Bronchial epithelial cell (primary cell): ENCODE results near the gene ZDHHC1. TPM values are rescaled to one million over a fixed set of nuclear protein-coding genes. Genes with fewer than 3 reads are reported as not detected.
"Not testable (repeated sequence)": the region's sequence is repeated elsewhere in the genome, so short reads cannot be mapped to it uniquely, and the experiment has no call there.

ENCODE experiments used
- DNase-seq: peaks from one replicate; pipeline ENCODE4 v3.0.0-alpha.2; 2010; ENCODE audit warnings: low read depth
- FAIRE-seq: peaks from 2 replicates; lab custom pipeline; 2011; peaks lifted over from hg19 to GRCh38; lab: Jason Lieb, UNC
- H3K27me3 ChIP-seq: 2 replicates; pipeline ENCODE4 v1.5.1; 2011; ENCODE audit warnings: low read length; ENCODE audit not compliant: control insufficient read depth, insufficient read depth
- H3K36me3 ChIP-seq: 2 replicates; pipeline ENCODE4 v1.5.1; 2011; ENCODE audit warnings: low read length; ENCODE audit not compliant: control insufficient read depth, insufficient read depth
- H3K4me3 ChIP-seq: 2 replicates; pipeline ENCODE4 v1.5.1; 2011; ENCODE audit warnings: mild to moderate bottlenecking, low read depth, low read length, control low read depth
- CTCF ChIP-seq: IDR thresholded peaks from 2 replicates; pipeline ENCODE4 v1.5.1; 2011; ENCODE audit warnings: mild to moderate bottlenecking, moderate library complexity, low read length, control low read depth, inconsistent platforms; ENCODE audit not compliant: insufficient read depth, severe bottlenecking
- total RNA-seq: library from RNA; depleted of rRNA; stranded (reverse); fragments of >200 nt; gene quantifications from 2 replicates; pipeline ENCODE4 v1.2.1, GENCODE V29; 2014

The ZDHHC1 gene
- total RNA-seq, 1 donor from 2014 or later = 1.8 TPM

GRCh38 chr16:67419931-67420330, 3.7 kb upstream of the ZDHHC1 start:
- Histone ChIP-seq H3K27me3 (no peaks in the 10 kb centered on the region), H3K36me3 (no peaks in the 10 kb centered on the region), H3K4me3 (no peak overlapping the region)
- TF ChIP-seq CTCF = no peak
- DNase-seq = no peak
- no peak for FAIRE-seq

GRCh38 chr16:67419502-67419901, 3.2 kb upstream of the ZDHHC1 start:
- DNase-seq (no peak), FAIRE-seq (no peak)
- no peak for TF ChIP-seq CTCF
- Histone ChIP-seq H3K27me3 (no peaks in the 10 kb centered on the region), H3K36me3 (no peaks in the 10 kb centered on the region), H3K4me3 (no peak overlapping the region)

- DNase-seq = no peak
- no peaks in the 10 kb centered on the region for H3K36me3 ChIP-seq
- H3K4me3 ChIP-seq = no peak overlapping the region
- no peaks in the 10 kb centered on the region for H3K27me3 ChIP-seq
- TF ChIP-seq CTCF = no peak
- no peak for FAIRE-seq
These were observed 1.2 kb upstream of the ZDHHC1 start for GRCh38 chr16:67417333-67418061.

- DNase-seq, FAIRE-seq, H3K36me3 ChIP-seq, H3K27me3 ChIP-seq: not testable (repeated sequence)
- H3K4me3 ChIP-seq = peak overlapping the region; percentile 66
These were observed 856 bp downstream of the ZDHHC1 start for GRCh38 chr16:67415421-67415820.

DNA sequence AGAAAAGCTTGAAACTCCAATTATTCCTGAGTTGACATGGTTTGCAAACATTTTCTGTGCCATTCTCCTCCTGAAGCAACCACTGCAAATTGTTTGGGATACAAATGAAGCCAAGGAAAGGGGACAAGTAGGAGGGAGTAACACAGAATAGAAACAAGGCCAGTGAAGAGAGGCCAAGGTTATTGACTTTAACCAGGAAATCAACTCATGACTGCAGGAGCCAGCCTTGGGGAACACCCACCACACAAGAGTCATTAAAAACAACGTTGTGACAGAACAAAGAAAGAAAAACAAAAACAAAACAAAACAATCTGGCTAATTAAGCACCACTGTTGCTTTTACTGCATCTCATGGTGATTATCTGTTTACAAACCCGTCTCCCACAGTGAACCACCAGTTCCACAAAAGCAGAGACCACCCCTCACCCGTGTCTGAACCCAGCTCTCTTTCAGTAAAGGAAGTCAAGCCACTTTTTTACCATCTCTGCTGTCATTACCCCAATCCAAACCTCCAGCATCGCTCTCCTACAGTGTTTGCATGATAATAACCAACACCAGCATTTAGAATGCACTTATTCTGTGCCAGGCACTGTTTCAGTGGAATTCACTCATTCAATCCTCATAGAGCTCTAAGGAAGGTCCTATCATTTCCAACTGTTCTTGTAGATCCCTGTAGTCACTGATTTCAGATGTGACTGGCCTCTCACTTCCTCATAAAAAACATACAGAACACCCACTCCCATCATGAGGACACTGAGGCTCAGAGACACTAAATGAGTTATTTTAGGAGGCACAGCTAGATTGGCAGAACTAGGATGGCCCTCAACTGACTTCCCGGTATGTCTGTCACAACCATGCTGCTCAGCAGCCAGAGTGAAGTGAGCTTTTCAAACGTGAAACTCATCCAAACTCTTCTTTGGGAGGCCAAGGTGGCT, 2.0 kb downstream of the ZDHHC1 start:
- no peaks in the 10 kb centered on the region for H3K27me3 ChIP-seq
- no peak for TF ChIP-seq CTCF
- no peaks in the 10 kb centered on the region for H3K36me3 ChIP-seq
- DNase-seq (no peak), FAIRE-seq (no peak)
- H3K4me3 ChIP-seq = no peak overlapping the region

DNA sequence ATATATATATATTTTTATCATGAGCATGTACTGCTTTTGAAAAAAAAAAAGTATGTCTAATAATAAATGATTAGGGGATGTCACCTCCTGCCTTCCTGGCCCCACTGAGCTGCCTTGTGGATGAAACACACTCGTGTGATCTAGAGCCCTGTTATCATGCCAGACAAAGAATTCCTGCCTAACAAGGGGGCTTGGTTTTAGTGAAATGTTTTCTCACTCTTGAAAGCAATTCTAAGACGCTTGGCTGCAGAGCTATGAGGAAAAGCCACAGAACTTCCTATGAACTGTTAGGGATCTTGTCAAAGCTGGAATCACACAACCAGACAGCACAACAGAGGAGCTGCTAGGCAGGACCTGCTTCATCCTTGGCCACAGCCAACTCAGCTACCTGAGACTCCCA, 4.0 kb downstream of the ZDHHC1 start:
- H3K27me3 ChIP-seq = no peaks in the 10 kb centered on the region
- no peak for TF ChIP-seq CTCF
- no peak for DNase-seq
- no peaks in the 10 kb centered on the region for H3K36me3 ChIP-seq
- no peak for FAIRE-seq
- no peak overlapping the region for H3K4me3 ChIP-seq
